Breast epithelium (tissue), 3 donors: ENCODE data around the gene KCNK10.

ENCODE experiments used
- CTCF ChIP-seq, 3 donors: fragments of 450-650 bp; IDR thresholded peaks; one replicate each; pipeline ENCODE4 v1.5.1; 2016 to 2017; ENCODE audit warnings: antibody characterized with exemption in 3 of 3, mild to moderate bottlenecking in 3 of 3, moderate library complexity in 3 of 3
- POLR2AphosphoS5 ChIP-seq, 3 donors: sonication (generic); formaldehyde crosslinking; IDR thresholded peaks; one replicate each; pipeline ENCODE4 v1.6.1; 2017; ENCODE audit warnings: antibody characterized with exemption in 3 of 3

- no peak for TF ChIP-seq POLR2AphosphoS5 (IDR thresholded peaks at IDR 0.05)
- TF ChIP-seq CTCF (IDR thresholded peaks at IDR 0.05): no peak
These were observed 17.3 kb downstream of the KCNK10 start for GRCh38 chr14:88305528-88306322.
